Activated T-helper 1 cell treated with anti-CD3 and anti-CD28 coated beads, Interleukin-12 subunit alpha, Interleukin-12 subunit beta, Interleukin-2, Interleukin-4 antibody, amounts not matched to agents 30 ng/mL and 10 ng/mL and 1 ng/mL, durations not matched to agents 14 hours and 24 hours and 36 hours (primary cell): Measurements from ENCODE around the gene GRK4. TPM values are rescaled to one million over a fixed set of nuclear protein-coding genes. Genes with fewer than 3 reads are reported as not detected.

Experiments used
- total RNA-seq: library from RNA; stranded (reverse); gene quantifications from 2 replicates; pipeline ENCODE4 v1.2.3, GENCODE V29; 2022

GRK4 gene
- total RNA-seq, 1 donor from 2014 or later, result 4.4 TPM

Other genes with a start within 250 kb of the GRK4 start
- gene TNIP2, start 207.2 kb upstream of the GRK4 start, total RNA-seq, result 96.2 and 98.6 TPM in 2 replicates
- gene SH3BP2, start 170.5 kb upstream of the GRK4 start, total RNA-seq, result 96.7 and 99.7 TPM in 2 replicates
- 200 and 203 TPM in 2 replicates for gene ADD1, start 119.7 kb upstream of the GRK4 start, total RNA-seq
- gene NOP14, start 165 bp upstream of the GRK4 start, total RNA-seq, result 140 and 142 TPM in 2 replicates
- gene HTT-AS, start 111.0 kb downstream of the GRK4 start, total RNA-seq, result not detected in 2 replicates
- gene HTT, start 111.1 kb downstream of the GRK4 start, total RNA-seq, result 65.9 and 66.9 TPM in 2 replicates